ENCODE results near the gene FAM110C. TPM values are rescaled to one million over a fixed set of nuclear protein-coding genes. Genes with fewer than 3 reads are reported as not detected.
A peak's percentile ranks its signal among the peaks of the same experiment; 100 is the strongest.
"Not testable (repeated sequence)": the region's sequence is repeated elsewhere in the genome, so short reads cannot be mapped to it uniquely, and the experiment has no call there.

The FAM110C gene
- total and polyA plus RNA-seq, 4 donors: 4.8 to 18.2 (median 5.0) TPM

GRCh38 chr2:23283-23682 lies 23.0 kb downstream of the FAM110C start:
- WGBS: 49% methylated on average over 1 of the region's 1 CpG

GRCh38 chr2:22244-22643 lies 24.1 kb downstream of the FAM110C start:
- not testable (repeated sequence) for H3K36me3 ChIP-seq (ENCODE audit: control insufficient read depth in 4 of 4, insufficient read depth in 3 of 4, low read depth in 1 of 4, low read length in 3 of 4); H3K9ac ChIP-seq (ENCODE audit: low read depth in 1 of 2, low read length in 2 of 2); H3K27me3 ChIP-seq (ENCODE audit: control insufficient read depth in 4 of 4, insufficient read depth in 4 of 4, low read length in 3 of 4); H3K4me3 ChIP-seq (ENCODE audit: low read depth in 1 of 3, low read length in 3 of 3); H3K9me3 ChIP-seq (ENCODE audit: control insufficient read depth in 4 of 4, low read length in 3 of 4); DNase-seq (ENCODE audit: low spot score)
- H3K27ac ChIP-seq (ENCODE audit: low read depth in 1 of 2, low read length in 2 of 2): peak overlapping the region in 1 of 2 donors; percentile 78
- peaks cover 11 to 34% (median 29%) of the 10 kb centered on the region in 4 donors for H3K4me1 ChIP-seq (ENCODE audit: control insufficient read depth in 4 of 4, insufficient read depth in 4 of 4, low read length in 3 of 4)
- 86% methylated on average over 4 of the region's 4 CpGs for WGBS

More at GRCh38 chr2:23283-23682, 23.0 kb downstream of the FAM110C start:
- Histone ChIP-seq H3K9me3 (ENCODE audit: control insufficient read depth in 4 of 4, low read length in 3 of 4) (no peaks in the 10 kb centered on the region), H3K36me3 (ENCODE audit: control insufficient read depth in 4 of 4, insufficient read depth in 3 of 4, low read depth in 1 of 4, low read length in 3 of 4) (no peaks in the 10 kb centered on the region), H3K9ac (ENCODE audit: low read depth in 1 of 2, low read length in 2 of 2) (no peak overlapping the region), H3K27ac (ENCODE audit: low read depth in 1 of 2, low read length in 2 of 2) (peak overlapping the region; percentile 76 to 78), H3K4me3 (ENCODE audit: low read depth in 1 of 3, low read length in 3 of 3) (peak overlapping the region in 1 of 3 donors; percentile 19), H3K4me1 (ENCODE audit: control insufficient read depth in 4 of 4, insufficient read depth in 4 of 4, low read length in 3 of 4) (peaks cover 11 to 34% (median 29%) of the 10 kb centered on the region in 4 donors), H3K27me3 (ENCODE audit: control insufficient read depth in 4 of 4, insufficient read depth in 4 of 4, low read length in 3 of 4) (no peaks in the 10 kb centered on the region)
- no peak for DNase-seq (ENCODE audit: low spot score)
- TF ChIP-seq FOXA1 (IDR thresholded peaks at IDR 0.05) (peak; percentile 73), MAX (IDR thresholded peaks at IDR 0.05) (peak; percentile 53), FOXA2 (IDR thresholded peaks at IDR 0.05) (peak; percentile 77), YY1 (IDR thresholded peaks at IDR 0.05) (peak; percentile 60), NR2F2 (IDR thresholded peaks at IDR 0.05) (no peak), JUND (IDR thresholded peaks at IDR 0.05) (peak; percentile 45 to 67), SP1 (IDR thresholded peaks at IDR 0.05) (peak; percentile 89), ATF3 (IDR thresholded peaks at IDR 0.05) (peak; percentile 43), RAD21 (IDR thresholded peaks at IDR 0.05) (peak in 1 of 2 donors; percentile 31), HNF4A (conservative IDR thresholded peaks at IDR 0.05) (peak; percentile 75 to 86), REST (IDR thresholded peaks at IDR 0.05) (peak; percentile 57), HNF4G (IDR thresholded peaks at IDR 0.05) (peak; percentile 26), GABPA (IDR thresholded peaks at IDR 0.05 in 1 of 2, conservative IDR thresholded peaks at IDR 0.05 in 1 of 2) (peak in 1 of 2 donors; percentile 24), TAF1 (conservative IDR thresholded peaks at IDR 0.05) (no peak), ZBTB33 (IDR thresholded peaks at IDR 0.05) (no peak), CTCF (IDR thresholded peaks at IDR 0.05; ENCODE audit: low read depth, low read length, missing input control) (no peak), RXRA (IDR thresholded peaks at IDR 0.05) (peak; percentile 76 to 88), EGR1 (IDR thresholded peaks at IDR 0.05; ENCODE audit: low read depth in 2 of 2) (peak in 1 of 2 donors; percentile 79)
